ENCODE results near the gene SYT2.

DNA sequence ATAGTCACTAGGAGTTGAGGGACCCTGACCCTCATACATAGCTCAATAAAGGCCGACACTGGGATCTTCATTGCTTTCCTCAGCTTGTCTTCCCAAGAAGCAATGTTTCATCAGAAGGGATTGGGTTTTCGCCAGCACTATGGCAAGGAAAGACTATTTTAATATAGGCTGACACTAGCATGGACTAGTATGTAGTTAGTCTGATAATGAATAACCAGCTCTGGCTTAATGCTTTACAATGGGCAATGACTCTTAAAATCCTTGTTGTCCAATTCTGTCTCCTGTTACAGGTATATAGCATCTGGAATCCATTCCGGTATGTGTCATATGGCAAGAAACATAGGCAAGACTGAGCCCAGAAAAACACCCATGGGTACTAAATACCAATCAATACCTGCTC lies 15.3 kb upstream of the SYT2 start:
- TF ChIP-seq, protein P1, sequence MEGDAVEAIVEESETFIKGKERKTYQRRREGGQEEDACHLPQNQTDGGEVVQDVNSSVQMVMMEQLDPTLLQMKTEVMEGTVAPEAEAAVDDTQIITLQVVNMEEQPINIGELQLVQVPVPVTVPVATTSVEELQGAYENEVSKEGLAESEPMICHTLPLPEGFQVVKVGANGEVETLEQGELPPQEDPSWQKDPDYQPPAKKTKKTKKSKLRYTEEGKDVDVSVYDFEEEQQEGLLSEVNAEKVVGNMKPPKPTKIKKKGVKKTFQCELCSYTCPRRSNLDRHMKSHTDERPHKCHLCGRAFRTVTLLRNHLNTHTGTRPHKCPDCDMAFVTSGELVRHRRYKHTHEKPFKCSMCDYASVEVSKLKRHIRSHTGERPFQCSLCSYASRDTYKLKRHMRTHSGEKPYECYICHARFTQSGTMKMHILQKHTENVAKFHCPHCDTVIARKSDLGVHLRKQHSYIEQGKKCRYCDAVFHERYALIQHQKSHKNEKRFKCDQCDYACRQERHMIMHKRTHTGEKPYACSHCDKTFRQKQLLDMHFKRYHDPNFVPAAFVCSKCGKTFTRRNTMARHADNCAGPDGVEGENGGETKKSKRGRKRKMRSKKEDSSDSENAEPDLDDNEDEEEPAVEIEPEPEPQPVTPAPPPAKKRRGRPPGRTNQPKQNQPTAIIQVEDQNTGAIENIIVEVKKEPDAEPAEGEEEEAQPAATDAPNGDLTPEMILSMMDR (IDR thresholded peaks at IDR 0.05): no peak
- TF ChIP-seq POLR2A (IDR thresholded peaks at IDR 0.05): no peak

All from gastroesophageal sphincter (tissue), 3 donors.